Right cardiac atrium (tissue), 5 donors: ENCODE measurements around the gene ACACA. TPM values are rescaled to one million over a fixed set of nuclear protein-coding genes. Genes with fewer than 3 reads are reported as not detected.
A peak's percentile ranks its signal among the peaks of the same experiment; 100 is the strongest.

Source experiments
- ATAC-seq, 2 donors: fragments of 200-7000 bp; cut with Tn5 transposase; one replicate each; pipeline versions ENCODE4 v1.8.0 to v1.9.1; 2020; ENCODE audit warnings: moderate library complexity in 2 of 2, mild to moderate bottlenecking in 1 of 2
- DNase-seq, 3 donors: peaks; one replicate each; pipeline ENCODE4 v3.0.0-alpha.2; 2020
- H3K27ac ChIP-seq: one replicate; pipeline ENCODE4 v1.5.1; 2013; ENCODE audit warnings: mild to moderate bottlenecking, low read length, control low read depth, moderate library complexity
- H3K27me3 ChIP-seq: one replicate; pipeline ENCODE4 v1.6.1; 2013; ENCODE audit not compliant: control insufficient read depth, insufficient read depth
- H3K4me1 ChIP-seq: one replicate; pipeline ENCODE4 v1.6.1; 2013; ENCODE audit warnings: low read length; ENCODE audit not compliant: control insufficient read depth, insufficient read depth
- H3K4me3 ChIP-seq: one replicate; pipeline ENCODE4 v1.5.1; 2013; ENCODE audit warnings: low read length, control low read depth
- H3K9me3 ChIP-seq: one replicate; pipeline ENCODE4 v1.6.1; 2013; ENCODE audit warnings: low read length; ENCODE audit not compliant: control insufficient read depth
- WGBS: extraction: QIAGEN DNeasy Blood & Tissue Kit; methylation state at CpG from one replicate; pipeline ENCODE4 v1.1.7; 2013; 5-methylcytosine and 5-hydroxymethylcytosine counted together
- intact Hi-C, 4 donors: fragments of 100-400 bp; cut with DNase I; formaldehyde crosslinking; loops; one replicate each; pipeline versions ENCODE4 v1.11.0 to v1.14.0; 2022 to 2023
- polyA plus RNA-seq: library from polyadenylated mRNA; stranded (reverse); fragments of 200-250 nt; gene quantifications from one replicate; pipeline ENCODE4 v1.2.3, GENCODE V29; 2013
- total RNA-seq, 4 donors: library from RNA; stranded (reverse); fragmentation: NEBNext Ultra II Directional; extraction: Animal tissue kit (Norgen Biotek cat#: 25700); gene quantifications; one replicate each; pipeline ENCODE4 v1.2.1, GENCODE V29; 2021
- donor health status: healthy with polysubstance abuse.
- donor health status: DM: no; HTN: yes; CAD: no.
- donor health status: DM: no; HTN: no; CAD: no.
- donor health status: DM: no; HTN: yes; CAD: no; lungs with severe emphysema.
- donor health status: DM: yes; HTN: yes; CAD: no.

The ACACA gene
- total and polyA plus RNA-seq, 5 donors = 8.9 to 24.8 (median 20.5) TPM

DNA sequence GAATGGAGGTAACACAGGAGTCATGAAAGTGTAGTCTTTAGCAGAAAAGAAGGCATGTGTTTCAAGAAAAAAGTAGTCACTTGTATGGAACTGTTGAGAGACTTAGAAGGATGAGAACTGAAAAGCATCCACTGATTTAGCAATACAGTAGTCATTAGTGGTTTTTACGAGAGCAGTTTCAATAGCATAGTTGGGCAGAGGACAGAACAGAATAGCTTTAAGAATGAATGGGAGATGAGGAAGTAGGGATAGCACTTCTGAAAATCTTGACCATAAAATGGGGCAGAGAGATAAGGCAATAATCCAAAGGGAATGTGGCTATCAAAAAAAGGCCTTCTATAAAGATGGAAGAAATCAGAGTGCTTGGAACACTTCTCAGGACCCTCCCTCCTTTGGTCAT is 95.7 kb downstream of the ACACA start:
- Histone ChIP-seq H3K27ac (no peak overlapping the region), H3K4me3 (no peak overlapping the region), H3K27me3 (no peaks in the 10 kb centered on the region), H3K4me1 (no peaks in the 10 kb centered on the region), H3K9me3 (no peaks in the 10 kb centered on the region)
- ATAC-seq = no peak
- intact Hi-C loops = no loop called here
- 82% methylated on average over 1 of the region's 1 CpG for WGBS
- DNase-seq = no peak

DNA sequence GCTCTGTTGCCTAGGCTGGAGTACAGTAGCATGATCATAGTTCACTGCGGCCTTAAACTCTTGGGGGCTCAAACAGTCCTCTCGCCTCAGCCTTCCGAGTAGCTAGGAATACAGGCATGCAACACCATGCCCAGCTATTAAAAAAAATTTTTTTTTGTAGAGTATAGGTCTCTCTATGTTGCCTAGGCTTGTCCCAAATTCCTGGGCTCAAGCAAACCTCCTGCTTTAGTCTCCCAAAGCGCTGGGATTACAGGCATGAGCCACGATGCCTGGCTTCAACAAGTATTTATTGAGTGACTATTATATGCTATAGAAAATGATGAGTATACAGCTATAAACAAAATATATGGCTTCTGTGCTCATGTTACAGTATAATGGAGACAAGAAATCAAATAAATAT is 97.6 kb downstream of the ACACA start:
- DNase-seq (no peak), ATAC-seq (no peak)
- intact Hi-C loops = no loop called here
- Histone ChIP-seq H3K9me3 (no peaks in the 10 kb centered on the region), H3K4me3 (no peak overlapping the region), H3K27ac (no peak overlapping the region), H3K4me1 (no peaks in the 10 kb centered on the region), H3K27me3 (no peaks in the 10 kb centered on the region)
- WGBS = 98% methylated on average over 5 of the region's 5 CpGs

DNA sequence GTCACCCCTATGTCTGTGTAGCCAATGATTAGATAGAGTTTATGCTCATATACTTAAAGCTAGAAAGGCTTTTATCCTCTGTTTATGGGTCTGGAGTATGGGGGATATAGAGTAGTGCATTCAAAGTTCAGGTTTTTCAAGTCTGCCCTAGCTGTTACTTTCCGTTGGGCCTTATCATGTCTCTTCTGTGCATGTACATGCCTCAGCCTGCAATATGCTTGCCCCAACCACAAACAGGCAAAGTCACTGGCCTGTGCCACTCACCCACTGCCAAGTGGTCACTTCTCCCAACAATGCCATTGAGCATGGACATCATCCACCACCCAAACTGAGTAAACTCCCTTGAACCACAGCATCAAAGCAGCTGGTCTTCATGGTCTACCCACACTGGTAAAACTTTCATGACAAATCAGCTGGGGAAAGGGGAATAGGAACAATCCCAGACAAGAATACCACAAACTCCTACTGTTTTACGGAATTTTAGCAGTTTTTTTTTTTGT is 101.2 kb downstream of the ACACA start:
- 88% methylated on average over 2 of the region's 2 CpGs for WGBS
- DNase-seq (no peak), ATAC-seq (no peak)
- intact Hi-C loops = no loop called here
- H3K4me3 ChIP-seq = no peak overlapping the region
- peaks cover 2% of the 10 kb centered on the region for H3K4me1 ChIP-seq
- H3K27ac ChIP-seq = no peak overlapping the region
- H3K9me3 ChIP-seq = no peaks in the 10 kb centered on the region
- no peaks in the 10 kb centered on the region for H3K27me3 ChIP-seq

DNA sequence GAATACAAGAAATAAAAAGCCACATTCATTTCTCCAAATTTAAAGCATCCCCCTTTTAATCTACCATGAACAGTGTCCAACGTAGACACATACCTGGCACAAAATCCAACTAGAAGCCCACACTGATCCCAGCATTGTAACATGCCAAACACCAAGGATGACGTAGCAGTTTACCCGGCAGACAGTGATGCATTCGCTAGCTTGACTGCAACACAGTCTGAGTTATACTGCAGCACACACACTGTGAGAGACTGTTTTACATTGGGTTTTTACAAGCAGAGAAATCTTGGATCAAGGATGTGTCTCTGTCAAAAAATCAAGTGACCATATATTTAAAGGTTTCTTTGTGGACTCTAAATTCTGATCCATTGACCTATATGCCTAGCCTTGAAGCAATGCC is 105.3 kb downstream of the ACACA start:
- WGBS = 50% methylated on average over 4 of the region's 4 CpGs
- ATAC-seq = peak; percentile 79 to 80
- H3K27me3 ChIP-seq = no peaks in the 10 kb centered on the region
- DNase-seq = no peak
- no peak overlapping the region for H3K27ac ChIP-seq
- H3K4me3 ChIP-seq = no peak overlapping the region
- intact Hi-C loops = no loop called here
- peaks cover 7% of the 10 kb centered on the region for H3K4me1 ChIP-seq
- no peaks in the 10 kb centered on the region for H3K9me3 ChIP-seq

DNA sequence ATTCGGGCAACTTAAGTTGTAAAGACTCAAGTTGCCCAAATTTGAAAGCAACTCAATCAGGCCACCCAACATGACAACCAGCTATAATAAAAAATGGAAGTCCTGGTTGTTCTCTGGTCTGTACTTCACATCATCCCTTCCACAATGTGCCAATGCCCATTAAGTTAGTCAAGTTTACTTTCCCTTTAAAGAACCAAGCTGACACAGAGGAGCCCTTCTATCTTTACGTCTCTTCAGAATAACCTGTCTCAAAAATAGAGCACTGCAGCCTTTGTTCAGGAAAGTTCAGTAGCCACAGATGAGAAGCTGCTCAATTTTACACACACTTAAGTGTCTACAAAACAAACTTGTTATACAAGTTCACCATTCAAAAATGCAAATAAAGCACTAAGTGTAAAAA is 106.0 kb downstream of the ACACA start:
- no peaks in the 10 kb centered on the region for H3K27me3 ChIP-seq
- no peaks in the 10 kb centered on the region for H3K9me3 ChIP-seq
- peaks cover 7% of the 10 kb centered on the region for H3K4me1 ChIP-seq
- no peak overlapping the region for H3K27ac ChIP-seq
- DNase-seq (no peak), ATAC-seq (peak in 1 of 2 donors; percentile 36)
- no peak overlapping the region for H3K4me3 ChIP-seq
- 60% methylated on average over 2 of the region's 2 CpGs for WGBS
- intact Hi-C loops = no loop called here

DNA sequence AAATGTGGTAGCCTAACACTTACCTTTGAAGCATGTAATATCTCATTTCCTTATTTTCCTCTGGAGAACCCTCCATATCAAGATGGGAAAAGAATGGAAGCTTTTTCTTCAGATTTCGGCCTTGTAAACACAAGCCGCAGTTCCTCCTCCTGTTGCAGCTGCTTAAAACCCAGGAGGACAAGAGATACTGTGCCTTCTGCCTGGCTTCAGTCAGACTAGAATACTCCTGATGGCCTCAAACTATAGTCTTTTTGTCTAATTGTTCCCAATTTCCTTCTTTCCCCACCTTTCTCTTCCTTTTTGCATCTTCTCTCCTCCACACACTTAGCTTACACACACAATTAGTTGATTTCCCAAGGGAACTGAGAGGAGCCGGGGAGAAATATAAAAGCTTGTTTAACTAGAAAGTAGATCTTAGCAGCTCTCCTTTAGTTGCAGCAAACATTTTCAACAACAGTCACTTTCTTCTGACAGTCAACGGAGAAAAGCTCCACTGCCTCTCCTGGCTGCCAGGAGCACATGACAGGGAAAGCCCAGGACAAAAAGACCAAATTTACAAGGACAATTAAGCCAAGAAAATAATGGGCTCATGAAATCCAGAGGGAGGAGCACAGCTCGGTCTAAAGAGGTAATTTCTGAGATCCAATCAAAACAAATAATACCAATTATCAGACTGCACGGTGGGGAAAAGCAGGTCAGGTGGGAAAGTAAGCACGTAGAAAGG is 107.2 kb downstream of the ACACA start:
- ATAC-seq (no peak), DNase-seq (no peak)
- Histone ChIP-seq H3K4me1 (peaks cover 7% of the 10 kb centered on the region), H3K27ac (peak overlapping the region; percentile 20), H3K27me3 (no peaks in the 10 kb centered on the region), H3K4me3 (no peak overlapping the region), H3K9me3 (no peaks in the 10 kb centered on the region)
- 30% methylated on average over 7 of the region's 7 CpGs for WGBS
- intact Hi-C loops = no loop called here

DNA sequence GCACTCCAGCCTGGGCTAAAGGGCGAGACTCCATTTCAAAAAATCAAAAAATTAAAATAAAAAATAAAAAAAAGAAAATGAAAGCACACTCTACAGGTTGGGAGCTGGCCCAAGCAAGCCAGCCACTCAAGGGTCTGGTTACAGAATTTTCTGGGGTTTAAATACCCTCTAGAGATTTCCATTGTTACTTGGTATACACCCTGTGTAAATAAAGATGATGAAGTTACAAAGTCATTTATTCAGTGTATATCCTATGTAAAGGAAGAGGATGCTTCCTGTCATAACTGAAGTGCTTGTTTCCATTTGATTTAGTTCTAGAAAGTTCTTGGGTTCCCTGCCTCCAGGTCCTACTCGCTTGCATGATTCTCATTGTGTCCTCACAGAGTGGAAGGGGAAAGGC is 110.7 kb downstream of the ACACA start:
- intact Hi-C loops = no loop called here
- ATAC-seq = no peak

DNA sequence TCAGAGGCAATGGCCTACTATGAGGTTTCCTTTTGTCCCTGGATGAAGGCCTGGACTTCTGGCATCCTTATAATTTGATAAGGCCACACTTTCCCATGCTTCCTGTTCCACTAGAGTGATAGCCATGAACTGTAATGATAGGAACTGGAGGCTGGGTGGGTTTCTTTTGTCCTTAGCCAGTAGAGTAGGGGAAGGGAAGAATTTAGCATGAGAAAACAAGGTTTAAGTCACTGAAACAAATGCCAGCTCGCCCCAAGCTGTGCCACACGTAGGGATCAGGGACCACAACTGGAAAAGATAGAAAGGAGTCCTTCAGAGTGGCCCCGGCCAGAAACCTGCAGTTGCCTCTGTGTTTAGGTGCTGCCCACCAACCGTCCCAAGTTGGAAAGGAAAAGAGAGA is 111.7 kb downstream of the ACACA start:
- Histone ChIP-seq H3K27me3 (no peaks in the 10 kb centered on the region), H3K27ac (no peak overlapping the region), H3K4me3 (no peak overlapping the region), H3K4me1 (peaks cover 7% of the 10 kb centered on the region), H3K9me3 (no peaks in the 10 kb centered on the region)
- 77% methylated on average over 4 of the region's 4 CpGs for WGBS
- ATAC-seq (peak in 1 of 2 donors; percentile 28), DNase-seq (no peak)
- intact Hi-C loops = no loop called here

More for the DNA sequence above, 110.7 kb downstream of the ACACA start:
- H3K27ac ChIP-seq = no peak overlapping the region
- H3K4me1 ChIP-seq = peaks cover 5% of the 10 kb centered on the region
- no peaks in the 10 kb centered on the region for H3K27me3 ChIP-seq
- no peak for DNase-seq
- no peaks in the 10 kb centered on the region for H3K9me3 ChIP-seq
- H3K4me3 ChIP-seq = no peak overlapping the region
- WGBS = 97% methylated on average over 2 of the region's 2 CpGs

DNA sequence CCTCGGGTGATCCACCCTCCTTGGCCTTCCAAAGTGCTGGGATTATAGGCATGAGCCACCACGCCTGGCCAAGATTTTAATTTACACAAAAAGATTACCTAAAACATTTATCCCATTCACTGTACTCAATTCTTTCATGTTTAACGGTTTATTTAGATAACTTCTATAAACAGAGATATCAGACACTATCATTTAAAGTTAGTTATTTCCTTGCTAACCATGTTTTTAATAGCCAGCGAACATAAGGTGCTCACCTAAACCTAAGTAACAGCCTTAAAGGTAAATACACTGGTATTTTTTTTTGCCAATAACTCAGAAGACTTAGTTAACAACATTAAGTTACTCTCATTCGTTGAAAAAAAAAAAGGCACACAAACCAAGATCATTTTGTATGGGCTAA is 112.9 kb downstream of the ACACA start:
- Histone ChIP-seq H3K27me3 (no peaks in the 10 kb centered on the region), H3K4me1 (peaks cover 5% of the 10 kb centered on the region), H3K27ac (no peak overlapping the region), H3K9me3 (no peaks in the 10 kb centered on the region), H3K4me3 (no peak overlapping the region)
- ATAC-seq (no peak), DNase-seq (no peak)
- WGBS = 90% methylated on average over 5 of the region's 5 CpGs
- intact Hi-C loops = no loop called here

DNA sequence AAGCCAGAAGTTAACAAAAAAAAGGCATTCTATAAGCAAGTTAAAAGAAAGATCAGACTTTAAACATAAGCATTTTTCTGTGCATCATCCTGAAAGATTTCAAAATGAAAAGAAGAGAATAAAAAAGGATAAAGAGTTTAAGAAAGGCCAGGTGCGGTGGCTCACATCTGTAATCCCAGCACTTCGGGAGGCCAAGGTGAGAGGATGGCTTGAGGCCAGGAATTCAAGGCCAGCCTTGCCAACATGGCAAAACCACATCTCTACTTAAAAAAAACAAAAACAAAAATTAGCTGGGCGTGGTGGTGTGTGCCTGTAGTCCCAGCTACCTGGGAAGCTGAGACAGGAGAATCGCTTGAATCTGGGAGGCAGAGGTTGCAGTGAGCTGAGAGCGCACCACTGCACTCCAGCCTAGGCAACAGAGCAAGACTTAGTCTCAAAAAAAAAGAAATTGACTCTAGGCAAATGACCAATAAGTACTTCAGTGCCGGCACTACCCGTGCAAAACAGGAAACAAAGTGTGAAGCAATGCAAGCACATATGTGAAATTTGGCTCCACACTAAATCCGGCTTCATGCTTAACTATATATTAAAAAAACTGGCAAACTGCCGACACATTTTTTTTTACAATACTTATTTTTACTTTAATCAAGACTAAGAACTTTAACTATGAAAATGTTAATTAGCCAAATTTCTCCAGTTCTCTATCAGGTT is 114.1 kb downstream of the ACACA start:
- no peaks in the 10 kb centered on the region for H3K9me3 ChIP-seq
- no peaks in the 10 kb centered on the region for H3K27me3 ChIP-seq
- peaks cover 2% of the 10 kb centered on the region for H3K4me1 ChIP-seq
- no peak overlapping the region for H3K4me3 ChIP-seq
- DNase-seq = no peak
- WGBS = 62% methylated on average over 9 of the region's 9 CpGs
- intact Hi-C loops = no loop called here
- no peak for ATAC-seq
- H3K27ac ChIP-seq = no peak overlapping the region

DNA sequence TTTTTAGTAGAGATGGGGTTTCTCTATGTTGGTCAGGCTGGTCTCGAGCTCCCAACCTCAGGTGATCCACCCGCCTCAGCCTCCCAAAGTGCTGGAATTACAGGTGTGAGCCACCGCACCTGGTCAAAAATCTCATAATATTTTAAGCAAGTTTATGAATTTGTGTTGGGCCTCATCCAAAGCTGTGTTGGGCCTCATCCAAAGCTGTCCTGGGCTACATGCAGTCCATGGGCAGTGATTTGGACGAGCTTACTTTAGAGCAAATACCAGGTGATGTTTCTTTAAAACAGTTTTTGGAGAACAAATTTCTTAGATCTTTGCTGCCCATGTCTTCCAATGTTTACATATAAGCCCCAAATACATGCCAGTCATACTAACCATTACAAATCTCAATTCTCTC is 115.3 kb downstream of the ACACA start:
- DNase-seq = no peak
- Histone ChIP-seq H3K4me1 (peaks cover 2% of the 10 kb centered on the region), H3K9me3 (no peaks in the 10 kb centered on the region), H3K27me3 (no peaks in the 10 kb centered on the region), H3K4me3 (no peak overlapping the region), H3K27ac (no peak overlapping the region)
- ATAC-seq = no peak
- 95% methylated on average over 4 of the region's 4 CpGs for WGBS
- intact Hi-C loops = no loop called here
